Mesenchymal stem cell (in vitro differentiated cells and primary cell): ENCODE results near the gene AZGP1.

Source experiments
- DNase-seq: peaks from one replicate; pipeline ENCODE4 v3.0.0-alpha.2; 2013
- H2AFZ ChIP-seq: one replicate; pipeline ENCODE4 v1.6.1; 2013; ENCODE audit warnings: low read depth, mild to moderate bottlenecking, control low read depth, inconsistent platforms, low read length, moderate library complexity
- H2AK5ac ChIP-seq: 2 replicates; pipeline ENCODE4 v1.6.1; 2013; ENCODE audit warnings: low read length, moderate library complexity, mild to moderate bottlenecking, inconsistent platforms; ENCODE audit not compliant: severe bottlenecking
- H2BK120ac ChIP-seq: one replicate; pipeline ENCODE4 v1.6.1; 2013; ENCODE audit warnings: low read depth, mild to moderate bottlenecking, inconsistent platforms, low read length, moderate library complexity
- H2BK12ac ChIP-seq, 2 experiments: one replicate each; pipeline ENCODE4 v1.6.1; 2013; ENCODE audit warnings: inconsistent platforms in 2 of 2, low read length in 2 of 2, mild to moderate bottlenecking in 2 of 2, moderate library complexity in 2 of 2, control low read depth in 1 of 2
- H2BK15ac ChIP-seq: one replicate; pipeline ENCODE4 v1.6.1; 2013; ENCODE audit warnings: mild to moderate bottlenecking, low read depth, inconsistent platforms; ENCODE audit not compliant: poor library complexity, severe bottlenecking
- H2BK5ac ChIP-seq: 2 replicates; pipeline ENCODE4 v1.6.1; 2013; ENCODE audit warnings: low read depth, mild to moderate bottlenecking, low read length, control low read depth, inconsistent platforms; ENCODE audit not compliant: poor library complexity, severe bottlenecking
- H3K14ac ChIP-seq, 2 experiments: one replicate each; pipeline ENCODE4 v1.6.1; 2013; ENCODE audit warnings: inconsistent platforms in 2 of 2, low read length in 2 of 2, control low read depth in 1 of 2, mild to moderate bottlenecking in 1 of 2, moderate library complexity in 1 of 2
- H3K18ac ChIP-seq, 2 experiments: one replicate each; pipeline ENCODE4 v1.6.1; 2013; ENCODE audit warnings: inconsistent platforms in 2 of 2, low read length in 2 of 2, control low read depth in 1 of 2, low read depth in 1 of 2, mild to moderate bottlenecking in 1 of 2
- H3K23ac ChIP-seq, 2 experiments: one replicate each; pipeline ENCODE4 v1.6.1; 2013; ENCODE audit warnings: inconsistent platforms in 2 of 2, low read length in 2 of 2, mild to moderate bottlenecking in 2 of 2, moderate library complexity in 2 of 2, control low read depth in 1 of 2
- H3K27ac ChIP-seq: 2 replicates; pipeline ENCODE4 v1.5.1; 2013; ENCODE audit warnings: mild to moderate bottlenecking, moderate library complexity, low read length, control low read depth, inconsistent platforms; ENCODE audit not compliant: poor library complexity, severe bottlenecking
- H3K27me3 ChIP-seq, 2 experiments: 2 replicates each; pipeline versions ENCODE4 v1.6.1 to v1.7.0; 2013; ENCODE audit warnings: low read length in 2 of 2, mild to moderate bottlenecking in 2 of 2, moderate library complexity in 2 of 2, control low read depth in 1 of 2, inconsistent platforms in 1 of 2; ENCODE audit not compliant: control insufficient read depth in 1 of 2, insufficient read depth in 1 of 2
- H3K36me3 ChIP-seq, 2 experiments: 2 replicates each; pipeline versions ENCODE4 v1.6.1 to v1.7.0; 2013; ENCODE audit warnings: low read length in 2 of 2, control low read depth in 1 of 2, inconsistent platforms in 1 of 2, low read depth in 1 of 2, mild to moderate bottlenecking in 1 of 2; ENCODE audit not compliant: insufficient read depth in 2 of 2, control insufficient read depth in 1 of 2
- H3K4ac ChIP-seq, 2 experiments: one replicate each; pipeline ENCODE4 v1.6.1; 2013; ENCODE audit warnings: inconsistent platforms in 2 of 2, low read length in 2 of 2, mild to moderate bottlenecking in 2 of 2, moderate library complexity in 2 of 2, control low read depth in 1 of 2, low read depth in 1 of 2
- H3K4me1 ChIP-seq: 2 replicates; pipeline ENCODE4 v1.6.1; 2013; ENCODE audit warnings: low read depth, low read length, control low read depth; ENCODE audit not compliant: control insufficient read depth, insufficient read depth
- H3K4me2 ChIP-seq: 2 replicates; pipeline ENCODE4 v1.6.1; 2013; ENCODE audit warnings: low read length, mild to moderate bottlenecking, inconsistent platforms; ENCODE audit not compliant: poor library complexity, severe bottlenecking
- H3K4me3 ChIP-seq, 2 experiments: 2 replicates each; pipeline versions ENCODE4 v1.5.1 to v1.7.0; 2013; ENCODE audit warnings: low read length in 2 of 2, mild to moderate bottlenecking in 2 of 2, control low read depth in 1 of 2, low read depth in 1 of 2; ENCODE audit not compliant: insufficient read depth in 1 of 2
- H3K79me1 ChIP-seq: replicated peaks from 2 replicates; pipeline ENCODE4 v1.6.1; 2013; ENCODE audit warnings: mild to moderate bottlenecking, control low read depth, low read length, inconsistent platforms; ENCODE audit not compliant: poor library complexity, severe bottlenecking
- H3K9ac ChIP-seq: 2 replicates; pipeline ENCODE4 v1.7.0; 2013; ENCODE audit warnings: mild to moderate bottlenecking, low read length, moderate library complexity
- H3K9me3 ChIP-seq: 2 replicates; pipeline ENCODE4 v1.7.0; 2013; ENCODE audit warnings: mild to moderate bottlenecking, low read length; ENCODE audit not compliant: control insufficient read depth
- H4K8ac ChIP-seq: one replicate; pipeline ENCODE4 v1.6.1; 2013; ENCODE audit warnings: inconsistent platforms, mild to moderate bottlenecking, low read length, moderate library complexity
- H4K91ac ChIP-seq: one replicate; pipeline ENCODE4 v1.6.1; 2013; ENCODE audit warnings: mild to moderate bottlenecking, low read length, inconsistent platforms
- WGBS: methylation state at CpG from one replicate; pipeline ENCODE4 v1.1.7; 2013; ENCODE audit warnings: mixed read lengths; 5-methylcytosine and 5-hydroxymethylcytosine counted together

The AZGP1 gene

DNA sequence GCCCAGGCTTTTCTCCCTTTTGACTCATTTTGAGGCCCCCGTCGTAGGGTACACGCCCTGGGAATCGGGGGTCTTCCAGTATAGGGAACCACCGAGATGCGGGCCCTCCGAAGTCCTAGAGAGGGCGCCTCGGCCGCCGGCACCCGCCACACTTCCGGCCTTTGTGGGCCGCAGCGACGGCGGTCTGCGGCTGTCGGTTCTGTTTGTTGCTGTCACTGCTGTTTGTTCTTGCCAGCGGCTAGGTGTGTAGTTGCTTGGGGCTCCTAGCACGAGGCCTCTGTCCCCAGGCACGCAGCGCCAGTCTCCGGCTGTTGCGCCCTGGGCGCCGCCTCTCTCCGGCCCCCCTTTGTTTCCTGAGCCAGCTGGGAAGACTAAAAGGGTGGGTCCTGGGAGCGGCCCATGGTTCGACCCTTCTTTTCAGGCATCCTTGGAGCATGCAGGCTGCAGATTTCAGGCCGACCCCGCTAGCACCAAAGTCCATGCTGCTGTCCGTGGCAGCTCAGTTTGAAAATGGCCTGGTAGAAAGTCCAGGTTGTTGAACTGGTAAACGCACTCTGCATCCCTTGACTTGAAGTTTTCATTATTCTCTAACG is 21.8 kb upstream of the AZGP1 start:
- H2AFZ ChIP-seq, result no peak overlapping the region
- peak overlapping the region in 1 of 2 experiments; percentile 32 for H2BK12ac ChIP-seq
- H3K14ac ChIP-seq, result no peak overlapping the region
- no peaks in the 10 kb centered on the region for H3K79me1 ChIP-seq
- H4K91ac ChIP-seq, result no peak overlapping the region
- H2AK5ac ChIP-seq, result no peak overlapping the region
- H2BK120ac ChIP-seq, result no peak overlapping the region
- H3K4ac ChIP-seq, result no peak overlapping the region
- no peaks in the 10 kb centered on the region for H3K4me1 ChIP-seq
- H4K8ac ChIP-seq, result peak overlapping the region; percentile 48
- 64% methylated on average over 33 of the region's 35 CpGs for WGBS
- no peak for DNase-seq
- H3K4me3 ChIP-seq, result peak overlapping the region in 1 of 2 experiments; percentile 73
- no peak overlapping the region for H3K4me2 ChIP-seq
- no peaks in the 10 kb centered on the region for H3K36me3 ChIP-seq
- peaks cover 0 to under 1% of the 10 kb centered on the region in 2 experiments for H3K27me3 ChIP-seq
- peak overlapping the region in 1 of 2 experiments; percentile 37 for H3K18ac ChIP-seq
- no peak overlapping the region for H3K23ac ChIP-seq
- H3K27ac ChIP-seq, result no peak overlapping the region
- no peaks in the 10 kb centered on the region for H3K9me3 ChIP-seq
- no peak overlapping the region for H2BK15ac ChIP-seq
- peak overlapping the region; percentile 84 for H3K9ac ChIP-seq
- no peak overlapping the region for H2BK5ac ChIP-seq

DNA sequence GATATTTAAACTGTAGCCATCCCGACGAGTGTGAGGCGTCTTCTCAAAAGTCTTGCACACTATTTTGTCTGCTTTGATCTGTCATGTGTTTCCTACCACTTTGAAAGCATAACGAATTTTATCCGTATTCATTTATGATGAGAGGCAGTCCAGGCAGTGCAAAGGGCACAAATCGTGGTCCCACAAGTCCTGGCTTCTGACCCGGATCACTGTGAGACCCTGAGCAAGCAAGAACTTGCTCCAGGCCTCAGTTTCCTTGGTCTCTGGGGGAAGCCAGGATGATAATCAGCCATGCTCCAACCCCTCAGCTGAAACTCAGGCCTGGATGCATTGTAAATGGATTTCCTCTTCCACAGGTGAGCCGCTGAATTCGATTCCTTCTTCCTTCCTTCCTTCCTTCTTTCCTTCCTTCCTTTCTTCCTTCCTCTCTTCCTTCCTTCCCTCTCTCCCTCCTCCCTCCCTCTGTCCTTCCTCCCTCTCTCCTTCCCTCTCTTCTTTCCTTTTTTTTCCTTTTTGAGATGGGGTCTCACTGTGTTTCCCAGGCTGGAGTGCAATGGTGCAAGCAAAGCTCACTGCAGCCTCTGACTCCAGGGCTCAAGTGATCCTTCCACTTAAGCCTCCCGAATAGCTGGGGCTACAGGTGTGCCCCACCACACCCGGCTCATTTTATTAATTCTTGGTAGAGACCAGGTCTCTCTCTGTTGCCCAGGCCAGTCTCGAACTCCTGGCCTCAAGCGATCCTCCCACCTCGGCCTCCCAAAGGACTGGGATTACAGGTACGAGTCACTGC is 21.1 kb upstream of the AZGP1 start:
- no peaks in the 10 kb centered on the region for H3K4me1 ChIP-seq
- H3K9ac ChIP-seq, result peak overlapping the region; percentile 84
- no peak overlapping the region for H2AFZ ChIP-seq
- H3K4me3 ChIP-seq, result peak overlapping the region in 1 of 2 experiments; percentile 73
- DNase-seq, result no peak
- H3K18ac ChIP-seq, result no peak overlapping the region
- no peak overlapping the region for H4K91ac ChIP-seq
- no peak overlapping the region for H3K27ac ChIP-seq
- H3K23ac ChIP-seq, result no peak overlapping the region
- no peak overlapping the region for H2AK5ac ChIP-seq
- H3K9me3 ChIP-seq, result no peaks in the 10 kb centered on the region
- H2BK12ac ChIP-seq, result no peak overlapping the region
- H3K36me3 ChIP-seq, result no peaks in the 10 kb centered on the region
- no peak overlapping the region for H2BK120ac ChIP-seq
- no peaks in the 10 kb centered on the region for H3K79me1 ChIP-seq
- WGBS, result 91% methylated on average over 15 of the region's 15 CpGs
- H2BK5ac ChIP-seq, result no peak overlapping the region
- no peak overlapping the region for H4K8ac ChIP-seq
- no peak overlapping the region for H3K4ac ChIP-seq
- no peak overlapping the region for H2BK15ac ChIP-seq
- no peak overlapping the region for H3K14ac ChIP-seq
- peaks cover 0 to 4% of the 10 kb centered on the region in 2 experiments for H3K27me3 ChIP-seq
- H3K4me2 ChIP-seq, result no peak overlapping the region

DNA sequence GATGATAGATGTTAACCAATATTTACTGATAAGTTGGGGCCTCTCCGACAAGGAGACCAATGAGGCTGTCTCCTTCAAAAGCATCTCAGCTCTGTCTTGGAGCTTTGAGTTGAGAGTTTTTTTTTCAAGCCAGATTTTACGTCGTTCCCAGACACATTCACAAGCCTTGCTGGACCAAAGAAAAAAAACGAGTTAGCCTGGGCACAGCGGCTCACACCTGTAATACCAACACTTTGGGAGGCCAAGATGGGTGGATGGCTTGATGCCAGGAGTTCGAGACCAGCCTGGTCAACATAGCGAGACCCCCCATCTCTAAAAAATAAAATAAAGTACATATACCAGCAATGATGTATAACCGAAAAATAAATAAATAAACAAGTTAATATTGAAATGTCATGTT is 19.0 kb upstream of the AZGP1 start:
- H3K9ac ChIP-seq, result peak overlapping the region; percentile 38
- no peaks in the 10 kb centered on the region for H3K79me1 ChIP-seq
- no peak overlapping the region for H3K23ac ChIP-seq
- H4K91ac ChIP-seq, result no peak overlapping the region
- H3K27me3 ChIP-seq, result peaks cover 0 to 8% of the 10 kb centered on the region in 2 experiments
- no peak overlapping the region for H3K4me2 ChIP-seq
- H3K18ac ChIP-seq, result peak overlapping the region in 1 of 2 experiments; percentile 43
- H2BK5ac ChIP-seq, result no peak overlapping the region
- no peak overlapping the region for H3K27ac ChIP-seq
- no peaks in the 10 kb centered on the region for H3K4me1 ChIP-seq
- H4K8ac ChIP-seq, result no peak overlapping the region
- H3K4ac ChIP-seq, result no peak overlapping the region
- 78% methylated on average over 4 of the region's 8 CpGs for WGBS
- H3K14ac ChIP-seq, result no peak overlapping the region
- H3K9me3 ChIP-seq, result no peaks in the 10 kb centered on the region
- no peak overlapping the region for H2BK120ac ChIP-seq
- no peak for DNase-seq
- H2BK15ac ChIP-seq, result no peak overlapping the region
- no peaks in the 10 kb centered on the region for H3K36me3 ChIP-seq
- H2BK12ac ChIP-seq, result no peak overlapping the region
- H2AFZ ChIP-seq, result no peak overlapping the region
- H2AK5ac ChIP-seq, result no peak overlapping the region
- H3K4me3 ChIP-seq, result no peak overlapping the region

DNA sequence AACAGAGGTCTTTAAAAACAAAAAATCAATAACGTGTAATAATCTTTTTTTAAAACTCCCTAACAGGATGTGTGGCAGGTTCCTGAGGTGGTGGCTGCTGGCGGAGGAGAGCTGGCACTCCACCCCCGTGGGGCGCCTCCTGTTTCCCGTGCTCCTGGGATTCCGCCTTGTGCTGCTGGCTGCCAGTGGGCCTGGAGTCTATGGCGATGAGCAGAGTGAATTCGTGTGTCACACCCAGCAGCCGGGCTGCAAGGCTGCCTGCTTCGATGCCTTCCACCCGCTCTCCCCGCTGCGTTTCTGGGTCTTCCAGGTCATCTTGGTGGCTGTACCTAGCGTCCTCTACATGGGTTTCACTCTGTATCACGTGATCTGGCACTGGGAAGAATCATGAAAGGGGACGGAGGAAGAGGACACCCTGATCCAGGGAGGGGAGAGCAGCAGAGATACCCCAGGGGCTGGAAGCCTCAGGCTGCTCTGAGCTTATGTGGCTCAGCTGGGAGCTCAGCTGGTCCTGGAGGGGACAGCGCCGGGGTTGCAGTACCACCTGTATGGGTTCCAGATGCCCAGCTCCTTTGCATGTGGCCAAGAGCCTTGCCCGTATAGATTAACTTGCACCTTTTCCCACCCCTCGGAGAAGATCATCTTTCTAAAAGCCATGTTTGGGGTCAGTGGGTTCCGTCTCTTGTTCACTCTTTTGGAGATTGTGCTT is 16.7 kb upstream of the AZGP1 start:
- H4K91ac ChIP-seq, result no peak overlapping the region
- no peak overlapping the region for H3K4me2 ChIP-seq
- DNase-seq, result no peak
- WGBS, result 88% methylated on average over 20 of the region's 21 CpGs
- H3K14ac ChIP-seq, result no peak overlapping the region
- H2BK12ac ChIP-seq, result peak overlapping the region in 1 of 2 experiments; percentile 70
- no peak overlapping the region for H3K9ac ChIP-seq
- H3K36me3 ChIP-seq, result no peaks in the 10 kb centered on the region
- H4K8ac ChIP-seq, result no peak overlapping the region
- H3K79me1 ChIP-seq, result no peaks in the 10 kb centered on the region
- no peak overlapping the region for H3K4ac ChIP-seq
- H2BK15ac ChIP-seq, result no peak overlapping the region
- H3K4me3 ChIP-seq, result no peak overlapping the region
- H2AFZ ChIP-seq, result no peak overlapping the region
- H2AK5ac ChIP-seq, result no peak overlapping the region
- no peak overlapping the region for H2BK120ac ChIP-seq
- no peaks in the 10 kb centered on the region for H3K9me3 ChIP-seq
- no peak overlapping the region for H3K23ac ChIP-seq
- H2BK5ac ChIP-seq, result no peak overlapping the region
- no peak overlapping the region for H3K27ac ChIP-seq
- H3K4me1 ChIP-seq, result no peaks in the 10 kb centered on the region
- H3K18ac ChIP-seq, result no peak overlapping the region
- peaks cover 10 to 12% of the 10 kb centered on the region in 2 experiments for H3K27me3 ChIP-seq
